Stimulated activated CD8-positive, alpha-beta memory T cell treated with anti-CD3 and anti-CD28 coated beads, Interleukin-4, amount 100 ng/mL, for 24 hours (primary cell): ENCODE results near the gene THAP8.
A peak's percentile ranks its signal among the peaks of the same experiment; 100 is the strongest.

ENCODE experiments used
- DNase-seq: peaks from one replicate; pipeline ENCODE4 v3.0.0-alpha.2; 2020; ENCODE audit warnings: low read depth

Gene THAP8

DNA sequence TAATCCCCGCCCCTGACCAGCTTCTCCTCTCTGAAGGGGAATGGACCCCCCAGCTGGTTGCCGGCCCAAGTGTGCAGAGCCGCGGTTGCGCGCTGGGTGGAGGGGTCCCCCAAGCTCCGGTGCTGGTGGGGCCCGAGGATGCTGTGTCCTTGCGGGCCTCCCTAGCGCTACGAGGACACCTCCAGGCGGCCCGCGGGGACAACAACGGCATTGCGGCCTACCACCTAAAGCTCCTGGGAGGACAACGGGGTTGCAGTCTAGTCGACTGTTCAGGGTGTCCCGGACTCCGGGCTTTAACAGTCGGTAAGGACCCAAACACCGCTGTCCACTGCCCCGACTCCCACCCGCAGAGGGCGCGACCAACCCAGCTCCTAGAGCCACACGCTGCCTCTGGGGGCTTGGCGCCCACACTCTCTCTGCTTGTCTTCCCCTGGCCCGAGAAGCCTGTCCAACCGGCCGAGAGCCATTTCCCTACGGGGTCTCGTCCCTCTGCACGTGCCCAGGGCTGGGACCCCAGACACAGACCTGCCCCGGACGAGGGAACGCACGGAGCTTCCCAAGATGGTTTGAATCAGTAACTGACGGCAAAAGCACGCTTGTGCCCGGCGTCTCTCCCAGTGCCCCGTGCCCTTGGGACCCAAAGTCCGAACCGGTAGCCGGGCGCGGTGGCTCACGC, 60.0 kb downstream of the THAP8 start:
- DNase-seq, result no peak

DNA sequence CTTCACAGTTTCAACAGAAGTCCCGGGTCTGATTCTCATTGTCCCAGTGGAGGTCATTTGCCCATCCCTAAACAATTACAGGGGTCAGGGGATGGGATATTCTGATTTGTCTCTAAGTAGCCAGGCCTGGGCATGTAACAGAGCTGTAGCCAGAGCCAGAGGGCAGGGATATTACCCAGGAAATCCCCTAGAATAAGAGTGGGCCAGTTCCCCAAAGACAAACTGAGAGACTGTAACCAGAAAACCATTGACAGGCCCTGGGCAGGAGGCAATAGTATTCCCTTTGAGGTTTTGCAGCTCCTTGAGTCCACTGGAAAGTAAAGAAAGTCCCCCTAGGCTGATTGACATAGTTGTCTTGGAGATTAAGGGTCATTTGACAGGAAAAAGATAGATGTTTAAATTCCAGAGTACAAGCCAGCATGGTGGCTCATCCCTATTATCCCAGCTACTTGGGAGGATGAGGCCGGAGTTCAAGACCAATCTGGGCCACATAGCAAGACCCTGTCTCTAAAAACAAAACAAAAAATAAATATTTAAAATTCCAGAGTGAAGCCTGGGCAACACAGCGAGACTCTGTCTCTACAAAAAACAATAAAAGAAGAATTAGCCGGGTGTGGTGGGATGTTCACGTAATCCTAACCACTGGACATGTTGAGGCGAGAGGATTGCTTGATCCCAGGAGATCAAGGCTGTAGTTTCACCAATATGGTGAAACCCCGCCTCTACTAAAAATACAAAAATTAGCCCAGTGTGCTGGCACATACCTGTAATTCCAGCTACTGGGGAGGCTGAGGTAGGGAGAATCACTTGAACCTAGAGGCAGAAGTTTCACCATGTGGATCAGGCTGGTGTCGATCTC, 60.9 kb downstream of the THAP8 start:
- DNase-seq, result no peak

DNA sequence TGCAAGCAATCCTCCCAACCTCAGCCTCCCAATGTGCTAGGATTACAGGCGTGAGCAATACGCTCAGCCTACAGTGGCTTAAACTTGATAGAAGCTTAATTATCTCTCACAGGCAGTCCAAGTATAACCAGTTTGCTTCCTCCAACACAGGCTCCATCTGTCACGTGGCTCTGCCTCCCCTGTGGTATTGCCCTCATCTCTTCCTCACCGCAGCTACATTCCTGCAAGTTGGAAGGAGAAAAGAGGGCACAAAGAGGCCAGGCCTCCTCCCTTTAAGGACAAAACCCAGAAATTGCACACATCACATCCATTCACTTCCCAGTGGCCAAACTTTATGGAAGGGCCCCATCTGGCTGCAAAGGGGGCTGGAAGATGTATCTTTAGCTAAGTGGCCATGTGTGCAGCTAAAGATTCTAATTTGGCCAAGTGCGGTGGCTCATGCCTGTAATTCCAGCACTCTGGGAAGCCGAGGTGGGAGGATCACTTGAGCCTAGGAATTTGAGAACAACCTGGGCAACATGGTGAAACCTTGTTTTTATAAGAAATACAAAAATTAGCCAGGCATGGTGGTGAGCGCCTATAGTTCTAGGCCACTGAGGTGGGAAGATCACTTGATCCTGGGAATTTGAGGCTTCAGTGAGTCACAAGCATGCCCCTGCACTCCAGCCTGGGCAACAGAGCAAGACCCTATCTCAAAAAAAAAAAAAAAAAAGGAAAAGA, 62.2 kb downstream of the THAP8 start:
- no peak for DNase-seq

DNA sequence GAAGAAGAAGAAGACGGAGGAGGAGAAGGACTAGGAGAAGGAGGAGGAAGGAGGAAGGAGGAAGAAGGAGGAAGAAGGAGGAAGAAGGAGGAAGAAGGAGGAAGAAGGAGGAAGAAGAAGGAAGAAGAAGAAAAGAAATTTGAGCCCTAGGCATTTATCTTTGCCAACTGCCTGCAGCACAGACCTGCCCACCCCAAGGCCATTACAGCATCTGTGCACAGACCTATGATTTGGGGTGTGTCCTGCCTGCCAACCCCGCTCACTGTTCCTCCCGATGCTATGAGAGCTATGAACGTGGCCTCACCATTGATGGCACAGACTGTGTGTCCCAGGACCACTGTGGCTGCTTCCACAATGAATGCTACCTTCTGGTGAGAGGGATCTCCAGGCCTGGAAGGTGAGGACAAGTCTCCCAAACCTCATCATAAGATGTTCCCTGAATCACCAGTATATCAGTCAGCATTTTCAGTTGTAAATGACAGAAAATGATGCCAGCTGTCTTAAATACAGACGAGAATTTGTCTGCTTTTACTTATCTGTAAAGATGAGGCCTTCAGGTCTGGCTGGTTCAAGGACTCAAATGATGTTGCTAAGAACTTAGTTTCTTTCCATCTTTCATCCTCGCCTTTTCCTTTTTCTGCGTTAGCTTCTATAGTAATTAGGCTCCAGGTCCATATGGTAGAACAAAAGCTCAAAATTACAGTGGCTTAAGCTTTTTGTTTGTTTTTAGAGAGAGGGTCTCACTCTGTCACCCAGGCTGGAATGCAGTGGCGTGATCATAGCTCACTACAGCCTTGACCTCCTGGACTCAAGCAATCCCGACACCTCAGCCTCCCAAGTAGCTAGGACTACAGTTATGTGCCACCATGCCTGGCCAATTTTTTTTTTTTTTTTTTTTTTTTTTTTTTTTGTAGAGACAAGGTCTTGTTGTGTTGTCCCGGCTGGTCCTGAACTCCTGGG, 63.0 kb downstream of the THAP8 start:
- no peak for DNase-seq

DNA sequence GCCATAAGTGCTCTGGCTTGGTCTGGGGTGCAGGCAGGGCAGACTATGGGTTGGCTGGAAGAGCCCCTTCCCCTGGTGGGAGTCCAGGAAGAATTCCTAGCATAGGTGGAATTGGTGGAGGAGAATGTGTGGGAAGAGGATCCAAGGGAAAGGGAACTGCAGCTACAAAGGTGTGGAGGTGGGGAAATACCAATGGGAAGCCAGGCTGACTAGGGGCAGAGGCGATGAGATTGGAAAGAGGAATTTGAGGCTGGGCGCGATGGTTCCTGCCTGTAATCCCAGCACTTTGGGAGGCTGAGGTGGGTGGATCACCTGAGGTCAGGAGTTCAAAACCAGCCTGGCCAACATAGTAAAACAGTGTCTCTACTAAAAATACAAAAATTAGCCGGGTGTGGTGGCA, 63.9 kb downstream of the THAP8 start:
- DNase-seq, result no peak

DNA sequence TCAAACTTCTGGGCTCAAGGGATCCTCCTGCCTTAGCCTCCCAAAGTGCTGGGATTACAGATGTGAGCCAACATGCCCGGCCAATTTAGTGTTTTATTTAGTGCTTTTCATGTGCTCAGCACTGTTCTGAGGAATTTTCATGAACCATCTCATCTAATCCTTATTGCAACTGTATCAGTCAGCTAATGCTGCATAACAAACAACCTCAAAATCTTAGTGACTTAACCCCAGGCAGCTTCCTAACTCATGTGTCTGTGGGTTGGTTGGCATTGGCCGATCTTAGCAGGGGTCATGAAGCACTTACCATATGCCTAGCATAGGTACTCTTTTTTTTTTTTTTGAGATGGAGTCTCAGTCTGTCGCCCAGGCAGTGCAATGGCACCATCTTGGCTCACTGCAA, 65.3 kb downstream of the THAP8 start:
- DNase-seq, result no peak

DNA sequence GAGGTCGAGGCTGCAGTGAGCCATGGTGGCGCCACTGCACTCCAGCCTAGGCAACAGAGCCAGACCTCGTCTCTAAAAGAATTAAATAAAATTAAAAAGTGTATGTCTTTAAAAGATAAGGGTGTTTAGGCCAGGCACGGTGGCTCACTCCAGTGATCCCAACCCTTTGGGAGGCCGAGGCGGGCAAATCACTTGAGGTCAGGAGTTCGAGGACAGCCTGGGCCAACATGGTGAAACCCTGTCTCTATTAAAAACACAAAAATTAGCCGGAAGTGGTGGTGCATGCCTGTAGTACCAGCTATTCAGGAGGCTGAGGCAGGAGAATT, 66.6 kb downstream of the THAP8 start:
- DNase-seq, result no peak

DNA sequence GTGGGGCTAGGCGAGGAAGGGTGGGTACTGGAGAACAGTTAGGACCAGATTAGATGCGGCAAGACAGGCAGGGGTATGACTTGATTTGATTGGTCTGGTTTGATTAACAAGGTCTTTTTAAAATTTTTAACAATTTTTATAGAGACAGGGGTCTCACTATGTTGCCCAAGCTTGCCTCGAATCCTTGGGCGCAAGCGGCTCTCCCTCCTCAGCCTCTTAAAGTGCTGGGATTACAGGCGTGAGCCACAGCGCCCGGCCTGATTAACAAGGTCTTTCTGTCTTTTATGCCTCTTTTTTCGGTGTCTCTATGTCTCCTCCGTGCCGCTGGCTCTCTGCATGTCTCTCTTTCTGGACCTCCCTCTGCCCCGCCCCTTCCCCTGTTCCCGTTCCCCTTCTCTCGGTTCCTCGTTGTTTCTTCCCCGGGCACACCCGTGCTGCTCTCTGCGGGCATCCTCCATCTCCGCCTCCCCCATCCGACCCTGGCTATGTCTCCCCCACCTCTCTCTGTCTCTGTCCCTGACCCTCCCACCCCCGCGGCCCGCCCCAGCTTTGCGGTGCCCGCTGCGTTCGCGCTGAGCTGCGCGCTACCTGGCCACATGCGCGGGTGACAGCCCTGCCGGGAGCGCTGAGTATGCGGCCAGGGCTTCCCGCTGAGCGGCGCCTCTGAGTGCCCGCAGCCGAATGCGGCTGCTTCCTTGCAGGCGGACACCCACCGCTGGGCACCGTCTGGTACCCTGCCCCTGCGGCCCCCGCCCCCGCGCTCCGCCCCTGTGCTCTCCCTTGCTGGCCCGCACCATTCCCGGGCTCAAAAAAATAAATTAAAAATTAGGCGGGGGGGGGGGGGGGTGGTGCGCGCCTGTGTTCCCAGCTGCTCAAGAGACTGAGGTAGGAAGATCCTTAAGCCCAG, 67.2 kb downstream of the THAP8 start:
- peak; percentile 19 for DNase-seq

DNA sequence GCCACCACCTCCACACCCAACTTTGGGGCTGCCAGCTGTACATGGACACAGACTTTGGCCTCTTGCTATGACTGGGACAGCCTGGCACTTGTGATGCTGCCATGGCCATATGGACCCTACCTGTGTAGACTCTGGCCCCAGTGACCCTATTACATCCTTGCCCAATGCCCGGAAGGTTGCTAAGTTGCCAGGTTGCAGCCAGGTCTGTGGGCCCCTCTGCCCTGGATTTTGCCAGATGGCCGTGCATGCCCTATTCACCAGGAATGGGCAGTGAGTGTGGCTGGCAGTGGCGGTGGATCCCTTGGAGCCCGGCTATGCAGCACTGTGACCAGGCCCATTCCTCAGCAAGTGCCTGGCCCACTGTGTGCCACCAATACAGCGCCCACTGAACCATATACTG, 68.0 kb downstream of the THAP8 start:
- DNase-seq, result no peak
